ENCODE measurements around the gene MPRIP. TPM values are rescaled to one million over a fixed set of nuclear protein-coding genes. Genes with fewer than 3 reads are reported as not detected.

The MPRIP gene
- total RNA-seq, 4 donors from 2014 or later = 141 to 305 (median 291) TPM

DNA sequence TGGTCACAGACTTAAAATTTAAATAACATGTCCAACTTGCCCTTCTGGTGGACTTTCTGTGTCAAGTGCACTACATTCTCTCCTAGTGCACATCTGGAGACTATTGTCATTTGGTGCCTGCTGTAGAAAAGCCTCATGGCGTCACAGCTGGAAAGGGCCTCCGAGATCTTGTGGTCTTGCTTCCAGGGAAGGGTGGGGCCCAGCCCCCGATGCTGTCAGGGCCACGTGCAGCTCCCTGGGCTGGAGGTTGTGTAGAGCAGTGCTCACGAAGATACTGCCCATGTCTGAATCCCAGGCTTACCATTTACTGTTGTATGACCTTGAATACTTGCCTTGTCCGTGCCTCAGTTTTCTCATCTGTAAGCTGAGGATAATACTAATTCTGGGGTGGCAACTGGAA is 6.8 kb upstream of the MPRIP start:
- no peak for TF ChIP-seq CTCF (IDR thresholded peaks at IDR 0.05)
- peak in 1 of 3 donors; percentile 15 for DNase-seq
- Histone ChIP-seq H3K27me3 (no peaks in the 10 kb centered on the region), H3K36me3 (no peaks in the 10 kb centered on the region), H3K4me1 (peaks cover 0 to 3% (median 0%) of the 10 kb centered on the region in 4 donors), H3K27ac (no peak overlapping the region), H3K9me3 (no peaks in the 10 kb centered on the region), H3K4me3 (no peak overlapping the region)

GRCh38 chr17:17035920-17036523 is 6.2 kb upstream of the MPRIP start:
- H3K27me3 ChIP-seq = no peaks in the 10 kb centered on the region
- peaks cover 0 to 3% (median 1%) of the 10 kb centered on the region in 4 donors for H3K4me1 ChIP-seq
- TF ChIP-seq POLR2A (IDR thresholded peaks at IDR 0.05) = no peak
- no peak for TF ChIP-seq CTCF (IDR thresholded peaks at IDR 0.05)
- no peak overlapping the region for H3K4me3 ChIP-seq
- H3K36me3 ChIP-seq = no peaks in the 10 kb centered on the region
- DNase-seq = peak in 1 of 3 donors; percentile 11
- no peaks in the 10 kb centered on the region for H3K9me3 ChIP-seq
- no peak overlapping the region for H3K27ac ChIP-seq

GRCh38 chr17:17036524-17036998 is 5.7 kb upstream of the MPRIP start:
- H3K36me3 ChIP-seq = no peaks in the 10 kb centered on the region
- no peak overlapping the region for H3K27ac ChIP-seq
- H3K4me3 ChIP-seq = no peak overlapping the region
- H3K9me3 ChIP-seq = no peaks in the 10 kb centered on the region
- DNase-seq = peak; percentile 34 to 59 (median 40)
- no peaks in the 10 kb centered on the region for H3K27me3 ChIP-seq
- no peak for TF ChIP-seq POLR2A (IDR thresholded peaks at IDR 0.05)
- no peak for TF ChIP-seq CTCF (IDR thresholded peaks at IDR 0.05)
- peaks cover 0 to 8% (median 4%) of the 10 kb centered on the region in 4 donors for H3K4me1 ChIP-seq

GRCh38 chr17:17039911-17040310 is 2.3 kb upstream of the MPRIP start:
- H3K36me3 ChIP-seq = no peaks in the 10 kb centered on the region
- peak in 1 of 3 donors; percentile 31 for DNase-seq
- no peak for TF ChIP-seq CTCF (IDR thresholded peaks at IDR 0.05)
- no peak for TF ChIP-seq POLR2A (IDR thresholded peaks at IDR 0.05)
- no peaks in the 10 kb centered on the region for H3K27me3 ChIP-seq
- peaks cover 0 to 27% (median 11%) of the 10 kb centered on the region in 4 donors for H3K4me1 ChIP-seq
- H3K4me3 ChIP-seq = no peak overlapping the region
- H3K27ac ChIP-seq = no peak overlapping the region
- H3K9me3 ChIP-seq = no peaks in the 10 kb centered on the region

- peak in 1 of 3 donors; percentile 54 for DNase-seq
- Histone ChIP-seq H3K27ac (peak overlapping the region; percentile 52 to 76 (median 66)), H3K4me1 (peaks cover 0 to 39% (median 15%) of the 10 kb centered on the region in 4 donors), H3K9me3 (no peaks in the 10 kb centered on the region), H3K4me3 (no peak overlapping the region), H3K36me3 (no peaks in the 10 kb centered on the region), H3K27me3 (no peaks in the 10 kb centered on the region)
- TF ChIP-seq CTCF (IDR thresholded peaks at IDR 0.05) = no peak
- TF ChIP-seq POLR2A (IDR thresholded peaks at IDR 0.05) = no peak
These were observed 1.2 kb upstream of the MPRIP start for GRCh38 chr17:17041018-17041521.

Measured in Peyer's patch (tissue), 4 donors.